ENCODE results near the gene STK10. TPM values are rescaled to one million over a fixed set of nuclear protein-coding genes. Genes with fewer than 3 reads are reported as not detected.
"Not testable (repeated sequence)": the region's sequence is repeated elsewhere in the genome, so short reads cannot be mapped to it uniquely, and the experiment has no call there.

Gene STK10
- total RNA-seq, 2 experiments from 2014 or later, result 301 to 316 TPM

GRCh38 chr5:172209714-172210113 is 21.7 kb upstream of the STK10 start:
- H3K27me3 Mint-ChIP-seq, result no peaks in the 10 kb centered on the region
- H3K36me3 Mint-ChIP-seq (ENCODE audit: low read depth), result peaks cover 21% of the 10 kb centered on the region
- H3K27ac Mint-ChIP-seq, result no peak overlapping the region
- no peak for DNase-seq
- H3K4me1 Mint-ChIP-seq, result peaks cover 6% of the 10 kb centered on the region
- no peak overlapping the region for H3K4me3 Mint-ChIP-seq
- POLR2A ChIA-PET, result interaction anchor here (0.6 kb wide), 1 partner anchor 29 kb away, joined by 3 read pairs; no protein-coding TSS in a partner anchor
- CTCF ChIA-PET, result interaction anchor here (1.0 to 1.4 kb wide), 2 partner anchors 21 to 297 kb away, joined by 3 read pairs; partner anchors contain the start of gene STK10
- H3K9me3 Mint-ChIP-seq, result no peaks in the 10 kb centered on the region

- Mint-ChIP-seq H3K27me3 (no peaks in the 10 kb centered on the region), H3K27ac (no peak overlapping the region), H3K36me3 (ENCODE audit: low read depth) (peaks cover 18% of the 10 kb centered on the region), H3K9me3 (no peaks in the 10 kb centered on the region), H3K4me1 (peaks cover 5% of the 10 kb centered on the region), H3K4me3 (no peak overlapping the region)
- ChIA-PET CTCF (interaction anchor here (0.7 kb wide), 1 partner anchor 43 kb away, joined by 3 read pairs; no protein-coding TSS in a partner anchor), POLR2A (no interaction called here)
- DNase-seq, result no peak
Measured at GRCh38 chr5:172207511-172207910, 19.5 kb upstream of the STK10 start.

- H3K4me3 Mint-ChIP-seq, H3K27ac Mint-ChIP-seq, H3K4me1 Mint-ChIP-seq, H3K27me3 Mint-ChIP-seq, H3K9me3 Mint-ChIP-seq, DNase-seq, POLR2A ChIA-PET: not testable (repeated sequence)
- H3K36me3 Mint-ChIP-seq (ENCODE audit: low read depth), result peaks cover 10% of the 10 kb centered on the region
- CTCF ChIA-PET, result interaction anchor here (0.7 kb wide), 1 partner anchor 402 kb away, joined by 3 read pairs; no protein-coding TSS in a partner anchor
Measured at GRCh38 chr5:172205984-172206383, 18.0 kb upstream of the STK10 start.

GRCh38 chr5:172200476-172200875 is 12.5 kb upstream of the STK10 start:
- Mint-ChIP-seq H3K27me3 (peaks cover 15% of the 10 kb centered on the region), H3K4me1 (no peaks in the 10 kb centered on the region), H3K9me3 (no peaks in the 10 kb centered on the region), H3K27ac (no peak overlapping the region), H3K36me3 (ENCODE audit: low read depth) (no peaks in the 10 kb centered on the region), H3K4me3 (no peak overlapping the region)
- ChIA-PET CTCF (interaction anchor here (1.0 kb wide), 1 partner anchor 45 kb away, joined by 3 read pairs; no protein-coding TSS in a partner anchor), POLR2A (no interaction called here)
- no peak for DNase-seq

- H3K27ac Mint-ChIP-seq, result no peak overlapping the region
- H3K4me3 Mint-ChIP-seq, result no peak overlapping the region
- CTCF ChIA-PET, result interaction anchor here (0.6 to 3.3 kb wide), 5 partner anchors 11 to 162 kb away, joined by 3 to 26 read pairs (median 3); partner anchors contain the start of gene STK10
- H3K9me3 Mint-ChIP-seq, result no peaks in the 10 kb centered on the region
- POLR2A ChIA-PET, result no interaction called here
- DNase-seq, result no peak
- H3K4me1 Mint-ChIP-seq, result no peaks in the 10 kb centered on the region
- peaks cover 15% of the 10 kb centered on the region for H3K27me3 Mint-ChIP-seq
- H3K36me3 Mint-ChIP-seq (ENCODE audit: low read depth), result no peaks in the 10 kb centered on the region
Measured at GRCh38 chr5:172199446-172199845, 11.4 kb upstream of the STK10 start.

- H3K9me3 Mint-ChIP-seq; DNase-seq; H3K4me3 Mint-ChIP-seq; H3K27ac Mint-ChIP-seq; H3K4me1 Mint-ChIP-seq; H3K36me3 Mint-ChIP-seq (ENCODE audit: low read depth): not testable (repeated sequence)
- ChIA-PET POLR2A (interaction anchor here (0.9 to 1.3 kb wide), 3 partner anchors 25 to 85 kb away, joined by 3 read pairs; no protein-coding TSS in a partner anchor), CTCF (interaction anchor here (0.6 to 3.3 kb wide), 3 partner anchors 9 to 85 kb away, joined by 3 to 26 read pairs (median 4); partner anchors contain the start of gene STK10)
- peaks cover 15% of the 10 kb centered on the region for H3K27me3 Mint-ChIP-seq
Measured at GRCh38 chr5:172197775-172198174, 9.8 kb upstream of the STK10 start.

- Mint-ChIP-seq H3K9me3 (no peaks in the 10 kb centered on the region), H3K27me3 (peaks cover 10% of the 10 kb centered on the region), H3K36me3 (ENCODE audit: low read depth) (no peaks in the 10 kb centered on the region), H3K4me3 (no peak overlapping the region), H3K4me1 (no peaks in the 10 kb centered on the region), H3K27ac (no peak overlapping the region)
- DNase-seq, result no peak
- CTCF ChIA-PET, result interaction anchor here (1.1 kb wide), 1 partner anchor 8 kb away, joined by 3 read pairs; no protein-coding TSS in a partner anchor
- POLR2A ChIA-PET, result interaction anchor here (0.8 to 1.5 kb wide), 2 partner anchors 20 to 188 kb away, joined by 3 to 4 read pairs; no protein-coding TSS in a partner anchor
Measured at GRCh38 chr5:172194985-172195774, 7.2 kb upstream of the STK10 start.

- H3K27me3 Mint-ChIP-seq, result peaks cover 10% of the 10 kb centered on the region
- peaks cover 5% of the 10 kb centered on the region for H3K4me1 Mint-ChIP-seq
- no peak for DNase-seq
- no peak within 1 kb of the TSS for H3K27ac Mint-ChIP-seq
- H3K9me3 Mint-ChIP-seq, result no peaks in the 10 kb centered on the region
- ChIA-PET CTCF (interaction anchor here (1.5 to 1.9 kb wide), 2 partner anchors 89 to 100 kb away, joined by 3 to 4 read pairs; no protein-coding TSS in a partner anchor), POLR2A (interaction anchor here (0.6 kb wide), 1 partner anchor 81 kb away, joined by 4 read pairs; no protein-coding TSS in a partner anchor)
- H3K4me3 Mint-ChIP-seq, result no peak within 1 kb of the TSS
- no peaks in the 10 kb centered on the region for H3K36me3 Mint-ChIP-seq (ENCODE audit: low read depth)
Measured at GRCh38 chr5:172193872-172194271, 5.8 kb upstream of the STK10 start, which contains the start of gene EFCAB9. TSS of gene EFCAB9 (plus strand) at chr5:172194172. CDS start at chr5:172194173, 1 bp downstream.

- CTCF ChIA-PET, result interaction anchor here (1.6 to 10.1 kb wide), 8 partner anchors 8 to 278 kb away, joined by 8 to 254 read pairs (median 38); partner anchors contain the start of gene UBTD2
- Mint-ChIP-seq H3K36me3 (ENCODE audit: low read depth) (peaks cover 28% of the 10 kb centered on the region), H3K4me1 (peaks cover 10% of the 10 kb centered on the region), H3K27ac (no peak overlapping the region), H3K9me3 (no peaks in the 10 kb centered on the region), H3K4me3 (no peak overlapping the region), H3K27me3 (peaks cover 5% of the 10 kb centered on the region)
- POLR2A ChIA-PET, result interaction anchor here (0.9 to 19.2 kb wide), 4 partner anchors 12 to 82 kb away, joined by 3 to 905 read pairs (median 306); no protein-coding TSS in a partner anchor
- no peak for DNase-seq
Measured at GRCh38 chr5:172189693-172190296, 1.8 kb upstream of the STK10 start.

- peaks cover 5% of the 10 kb centered on the region for H3K27me3 Mint-ChIP-seq
- no peak for DNase-seq
- no peak overlapping the region for H3K27ac Mint-ChIP-seq
- peaks cover 16% of the 10 kb centered on the region for H3K4me1 Mint-ChIP-seq
- H3K9me3 Mint-ChIP-seq, result no peaks in the 10 kb centered on the region
- no peak overlapping the region for H3K4me3 Mint-ChIP-seq
- CTCF ChIA-PET, result interaction anchor here (0.6 to 10.1 kb wide), 39 partner anchors 9 to 307 kb away, joined by 3 to 254 read pairs (median 5); partner anchors contain the start of genes FBXW11 and UBTD2
- POLR2A ChIA-PET, result interaction anchor here (0.6 to 19.2 kb wide), 12 partner anchors 13 to 887 kb away, joined by 3 to 905 read pairs (median 6); partner anchors contain the start of gene FBXW11
- H3K36me3 Mint-ChIP-seq (ENCODE audit: low read depth), result peaks cover 35% of the 10 kb centered on the region
Measured at GRCh38 chr5:172188893-172189692, 1.1 kb upstream of the STK10 start.

- Mint-ChIP-seq H3K4me3 (peak overlapping the region; percentile 96), H3K27ac (peak overlapping the region; percentile 91), H3K27me3 (peaks cover 5% of the 10 kb centered on the region), H3K36me3 (ENCODE audit: low read depth) (peaks cover 52% of the 10 kb centered on the region), H3K4me1 (peaks cover 33% of the 10 kb centered on the region), H3K9me3 (no peaks in the 10 kb centered on the region)
- peak; percentile 78 for DNase-seq
- POLR2A ChIA-PET, result interaction anchor here (0.8 to 19.2 kb wide), 19 partner anchors 12 to 799 kb away, joined by 3 to 905 read pairs (median 5); partner anchors contain the start of genes FBXW11 and UBTD2
- CTCF ChIA-PET, result interaction anchor here (0.8 to 10.1 kb wide), 23 partner anchors 13 to 276 kb away, joined by 3 to 254 read pairs (median 5); partner anchors contain the start of genes FBXW11 and UBTD2
Measured at GRCh38 chr5:172187118-172188032, 649 bp downstream of the STK10 start.

Data from activated CD4-positive, alpha-beta memory T cell treated with anti-CD3 and anti-CD28 coated beads, Interleukin-2, amount 10 ng/mL, durations not matched to agents 7 days and 5 days (primary cell).